Adrenal gland (tissue), 5 donors: Measurements from ENCODE around the gene IST1.
A peak's percentile ranks its signal among the peaks of the same experiment; 100 is the strongest.

Experiments
- CTCF ChIP-seq, 6 experiments: fragments of 450-650 bp in 4 of 6; fragments of 200-600 bp in 2 of 6; sonication (generic) in 1 of 6; IDR thresholded peaks; 1 replicate in 5 of 6; 2 replicates in 1 of 6; pipeline versions ENCODE4 v1.5.1 to v1.8.0; 2016 to 2021; ENCODE audit warnings: antibody characterized with exemption in 6 of 6, mild to moderate bottlenecking in 2 of 6, moderate library complexity in 1 of 6
- POLR2A ChIP-seq, 2 donors: fragments of 450-650 bp; IDR thresholded peaks; one replicate each; pipeline ENCODE4 v1.6.1; 2017; ENCODE audit warnings: antibody characterized with exemption in 2 of 2, mild to moderate bottlenecking in 2 of 2, moderate library complexity in 1 of 2
- donor health status: DM: no; HTN: no; CAD: no.

- TF ChIP-seq CTCF (IDR thresholded peaks at IDR 0.05), result peak; percentile 83 to 94 (median 88)
- no peak for TF ChIP-seq POLR2A (IDR thresholded peaks at IDR 0.05)
Measured at GRCh38 chr16:71882505-71883167, 12.7 kb upstream of the IST1 start.
